Colonic mucosa (tissue), 4 donors: ENCODE data around the gene CNTN4. TPM values are rescaled to one million over a fixed set of nuclear protein-coding genes. Genes with fewer than 3 reads are reported as not detected.

ENCODE experiments used
- DNase-seq: peaks from one replicate; pipeline ENCODE4 v3.0.0-alpha.2; 2020
- H3K27ac ChIP-seq: fragments of 200-600 bp; one replicate; pipeline ENCODE4 v1.8.0; 2021
- H3K27me3 ChIP-seq: fragments of 200-600 bp; one replicate; pipeline ENCODE4 v1.8.0; 2021
- H3K36me3 ChIP-seq: fragments of 200-600 bp; one replicate; pipeline ENCODE4 v1.8.0; 2021
- H3K4me1 ChIP-seq: fragments of 200-600 bp; one replicate; pipeline ENCODE4 v1.8.0; 2021; ENCODE audit warnings: mild to moderate bottlenecking
- H3K4me3 ChIP-seq: fragments of 200-600 bp; one replicate; pipeline ENCODE4 v1.8.0; 2021
- H3K9ac ChIP-seq, 2 donors: one replicate each; pipeline ENCODE4 v1.7.0; 2013; ENCODE audit warnings: control low read depth in 2 of 2, low read depth in 2 of 2, low read length in 2 of 2
- H3K9me3 ChIP-seq: fragments of 200-600 bp; one replicate; pipeline ENCODE4 v1.8.0; 2021
- intact Hi-C: fragments of 100-400 bp; cut with DNase I; formaldehyde crosslinking; loops from one replicate; pipeline ENCODE4 v1.14.1; 2022
- total RNA-seq, 2 donors: library from RNA; stranded (reverse); fragmentation: NEBNext Ultra II Directional in 1 of 2; extraction: Animal tissue kit (Norgen Biotek cat#: 25700) in 1 of 2; gene quantifications; one replicate each; pipeline ENCODE4 v1.2.1, GENCODE V29; 2021
- TF ChIP-seq, protein P1 (sequence below): fragments of 200-600 bp; IDR thresholded peaks from one replicate; pipeline ENCODE4 v1.8.0; 2022; ENCODE audit warnings: antibody characterized with exemption, mild to moderate bottlenecking
- donor health status: healthy.
- donor health status: DM: no; HTN: no; CAD: no.
- donor health status: DM: no; HTN: no; CAD: no.

CNTN4 gene
- total RNA-seq, 2 donors from 2014 or later: 8.2 to 19.1 TPM

DNA sequence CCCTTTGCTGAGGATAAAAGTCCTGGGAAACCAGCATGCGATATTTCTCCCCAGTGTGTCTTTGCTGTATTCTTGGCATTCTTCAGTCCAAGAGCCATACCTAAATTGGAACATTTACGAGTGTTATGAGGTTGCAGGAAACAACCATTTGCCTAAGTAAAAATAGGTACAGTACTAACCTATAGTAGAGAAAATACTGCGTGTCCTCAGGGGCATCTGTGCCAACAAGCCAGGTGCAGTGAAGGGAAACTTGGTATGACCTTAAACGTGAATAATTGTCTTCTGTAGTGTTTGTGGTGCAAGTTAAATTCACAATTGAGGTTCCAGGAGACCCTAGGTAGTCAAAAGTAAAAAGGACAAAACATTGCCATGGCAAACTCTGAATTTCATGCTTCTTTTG is 999.3 kb downstream of the CNTN4 start:
- no peaks in the 10 kb centered on the region for H3K4me1 ChIP-seq
- H3K9me3 ChIP-seq: no peaks in the 10 kb centered on the region
- TF ChIP-seq, protein P1, sequence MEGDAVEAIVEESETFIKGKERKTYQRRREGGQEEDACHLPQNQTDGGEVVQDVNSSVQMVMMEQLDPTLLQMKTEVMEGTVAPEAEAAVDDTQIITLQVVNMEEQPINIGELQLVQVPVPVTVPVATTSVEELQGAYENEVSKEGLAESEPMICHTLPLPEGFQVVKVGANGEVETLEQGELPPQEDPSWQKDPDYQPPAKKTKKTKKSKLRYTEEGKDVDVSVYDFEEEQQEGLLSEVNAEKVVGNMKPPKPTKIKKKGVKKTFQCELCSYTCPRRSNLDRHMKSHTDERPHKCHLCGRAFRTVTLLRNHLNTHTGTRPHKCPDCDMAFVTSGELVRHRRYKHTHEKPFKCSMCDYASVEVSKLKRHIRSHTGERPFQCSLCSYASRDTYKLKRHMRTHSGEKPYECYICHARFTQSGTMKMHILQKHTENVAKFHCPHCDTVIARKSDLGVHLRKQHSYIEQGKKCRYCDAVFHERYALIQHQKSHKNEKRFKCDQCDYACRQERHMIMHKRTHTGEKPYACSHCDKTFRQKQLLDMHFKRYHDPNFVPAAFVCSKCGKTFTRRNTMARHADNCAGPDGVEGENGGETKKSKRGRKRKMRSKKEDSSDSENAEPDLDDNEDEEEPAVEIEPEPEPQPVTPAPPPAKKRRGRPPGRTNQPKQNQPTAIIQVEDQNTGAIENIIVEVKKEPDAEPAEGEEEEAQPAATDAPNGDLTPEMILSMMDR: no peak
- H3K27ac ChIP-seq: no peak overlapping the region
- no peak for DNase-seq
- no peak overlapping the region for H3K9ac ChIP-seq
- intact Hi-C loops: no loop called here
- no peaks in the 10 kb centered on the region for H3K27me3 ChIP-seq
- H3K4me3 ChIP-seq: no peak overlapping the region
- no peaks in the 10 kb centered on the region for H3K36me3 ChIP-seq

- no peak for DNase-seq
- TF ChIP-seq, protein P1: no peak
- no peaks in the 10 kb centered on the region for H3K36me3 ChIP-seq
- intact Hi-C loops: no loop called here
- no peaks in the 10 kb centered on the region for H3K27me3 ChIP-seq
- H3K9ac ChIP-seq: no peak overlapping the region
- H3K27ac ChIP-seq: no peak overlapping the region
- H3K9me3 ChIP-seq: no peaks in the 10 kb centered on the region
- H3K4me1 ChIP-seq: no peaks in the 10 kb centered on the region
- no peak overlapping the region for H3K4me3 ChIP-seq
Observed at GRCh38 chr3:3101660-3102458, 1003.2 kb downstream of the CNTN4 start.

DNA sequence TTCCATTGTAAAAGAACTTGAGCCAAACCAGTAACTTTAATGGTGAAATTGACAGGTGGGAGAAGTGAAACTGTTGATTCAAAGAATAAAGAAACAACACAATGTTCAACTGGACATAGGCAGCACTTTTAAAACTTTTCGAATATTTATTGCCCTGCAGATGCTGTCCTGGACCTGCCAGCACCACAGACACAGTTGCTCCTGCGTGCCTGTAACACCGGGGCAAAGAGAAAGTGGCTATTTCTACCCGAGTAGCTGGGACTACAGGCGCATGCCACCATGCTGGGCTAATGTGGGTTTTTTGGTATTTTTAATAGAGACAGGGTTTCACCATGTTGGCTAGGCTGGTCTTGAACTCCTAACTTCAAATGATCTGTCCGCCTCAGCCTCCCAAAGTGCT is 1004.1 kb downstream of the CNTN4 start:
- intact Hi-C loops: no loop called here

GRCh38 chr3:3105246-3105645 is 1006.6 kb downstream of the CNTN4 start:
- intact Hi-C loops: no loop called here
- no peak overlapping the region for H3K4me3 ChIP-seq
- no peaks in the 10 kb centered on the region for H3K9me3 ChIP-seq
- H3K36me3 ChIP-seq: no peaks in the 10 kb centered on the region
- no peak overlapping the region for H3K27ac ChIP-seq
- H3K9ac ChIP-seq: no peak overlapping the region
- DNase-seq: no peak
- TF ChIP-seq, protein P1: no peak
- H3K4me1 ChIP-seq: no peaks in the 10 kb centered on the region
- no peaks in the 10 kb centered on the region for H3K27me3 ChIP-seq

More for the DNA sequence above, 1004.1 kb downstream of the CNTN4 start:
- TF ChIP-seq, protein P1: no peak
- H3K4me3 ChIP-seq: no peak overlapping the region
- H3K36me3 ChIP-seq: no peaks in the 10 kb centered on the region
- DNase-seq: no peak
- H3K4me1 ChIP-seq: no peaks in the 10 kb centered on the region
- no peak overlapping the region for H3K27ac ChIP-seq
- no peak overlapping the region for H3K9ac ChIP-seq
- H3K9me3 ChIP-seq: no peaks in the 10 kb centered on the region
- no peaks in the 10 kb centered on the region for H3K27me3 ChIP-seq

DNA sequence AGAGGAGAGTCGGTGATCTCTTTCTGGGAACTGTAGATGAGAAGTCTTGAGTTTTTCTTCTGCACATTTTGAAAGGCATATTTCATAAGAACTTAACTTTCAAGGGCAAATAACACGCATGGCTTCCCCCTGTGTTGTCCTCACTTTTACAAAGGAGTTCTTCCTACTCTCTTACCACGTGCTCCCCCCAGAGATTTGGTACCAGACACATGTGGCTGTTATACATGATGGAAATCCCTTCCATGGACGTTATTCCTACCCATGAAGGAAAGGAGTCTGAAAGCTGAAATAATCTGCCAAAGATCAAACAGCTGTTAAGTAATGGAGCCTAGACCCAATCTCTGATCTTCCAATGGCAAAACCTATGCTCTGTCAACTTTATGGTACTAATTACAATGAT is 1007.1 kb downstream of the CNTN4 start:
- no peaks in the 10 kb centered on the region for H3K27me3 ChIP-seq
- intact Hi-C loops: no loop called here
- H3K4me3 ChIP-seq: no peak overlapping the region
- TF ChIP-seq, protein P1: no peak
- H3K4me1 ChIP-seq: no peaks in the 10 kb centered on the region
- no peaks in the 10 kb centered on the region for H3K36me3 ChIP-seq
- no peak for DNase-seq
- H3K9me3 ChIP-seq: no peaks in the 10 kb centered on the region
- no peak overlapping the region for H3K27ac ChIP-seq
- no peak overlapping the region for H3K9ac ChIP-seq
